Urothelium cell line (cell line): ENCODE data around the gene CMC2.

Experiments used
- DNase-seq: peaks from one replicate; pipeline ENCODE4 v3.0.0; 2011; ENCODE audit warnings: low spot score, mixed read lengths
- FAIRE-seq: peaks from 2 replicates; lab custom pipeline; 2011; peaks lifted over from hg19 to GRCh38; lab: Jason Lieb, UNC

The CMC2 gene

DNA sequence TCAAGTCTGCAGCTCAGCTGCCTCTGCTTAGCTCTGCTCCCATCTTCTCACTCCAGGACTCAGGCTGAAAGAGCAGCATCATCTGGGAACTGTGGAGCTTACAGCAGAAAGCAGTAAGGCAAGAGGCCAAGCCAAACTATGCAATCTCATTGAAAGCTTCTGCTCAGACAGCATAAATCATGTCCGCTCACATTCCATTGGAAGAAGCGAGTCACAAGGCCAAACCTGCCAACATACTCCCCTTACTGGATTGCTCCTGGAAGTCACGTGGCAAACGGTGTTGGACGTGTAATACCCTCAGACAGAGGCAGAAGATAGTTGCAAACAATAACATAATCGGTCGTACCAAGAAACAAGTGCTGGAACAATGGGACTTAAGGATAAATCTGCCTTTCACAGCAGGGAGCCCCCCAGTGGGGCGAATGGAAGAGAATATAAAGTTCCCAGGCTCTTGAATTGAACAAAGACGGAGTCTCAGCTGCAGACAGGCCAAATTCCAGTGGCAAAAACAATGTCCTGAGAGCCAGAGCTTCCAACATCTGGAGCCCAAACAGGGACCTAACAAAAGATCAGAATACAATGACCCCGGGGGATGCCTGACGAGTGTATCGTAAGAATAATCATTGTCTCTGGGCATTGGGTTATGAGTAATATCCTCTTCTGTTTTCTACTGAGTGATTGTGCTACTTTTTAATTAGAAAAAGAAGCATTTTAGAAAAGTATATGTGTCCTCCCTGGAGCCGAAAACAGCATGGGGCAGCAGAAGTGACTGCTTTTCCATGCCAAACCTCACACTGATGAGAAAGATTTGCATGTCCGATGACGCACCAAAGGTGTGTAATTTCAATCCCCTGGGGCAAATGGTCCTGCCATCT lies 68.4 kb downstream of the CMC2 start:
- FAIRE-seq (no peak), DNase-seq (peak; percentile 62)

- DNase-seq (no peak), FAIRE-seq (no peak)
Measured at GRCh38 chr16:80936410-80936809, 70.3 kb downstream of the CMC2 start.

DNA sequence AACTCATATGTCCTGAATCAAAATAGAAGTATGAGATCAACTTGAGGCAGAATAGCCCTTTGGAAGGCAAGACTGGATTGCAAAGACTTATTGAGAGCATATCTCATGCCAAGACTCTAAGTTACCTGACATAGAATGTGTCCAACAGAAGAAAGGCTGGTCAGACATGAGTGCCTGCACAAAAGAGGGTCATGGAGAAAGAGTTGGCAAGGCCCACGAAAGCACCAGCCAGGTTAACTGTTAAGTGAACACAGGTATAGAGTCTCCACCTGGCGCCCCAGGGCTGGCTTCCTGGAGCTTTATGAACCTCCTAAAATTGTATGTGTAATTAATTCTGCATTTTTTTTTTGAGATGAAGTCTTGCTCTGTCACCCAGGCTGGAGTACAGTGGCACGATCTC lies 71.0 kb downstream of the CMC2 start:
- FAIRE-seq (no peak), DNase-seq (no peak)

DNA sequence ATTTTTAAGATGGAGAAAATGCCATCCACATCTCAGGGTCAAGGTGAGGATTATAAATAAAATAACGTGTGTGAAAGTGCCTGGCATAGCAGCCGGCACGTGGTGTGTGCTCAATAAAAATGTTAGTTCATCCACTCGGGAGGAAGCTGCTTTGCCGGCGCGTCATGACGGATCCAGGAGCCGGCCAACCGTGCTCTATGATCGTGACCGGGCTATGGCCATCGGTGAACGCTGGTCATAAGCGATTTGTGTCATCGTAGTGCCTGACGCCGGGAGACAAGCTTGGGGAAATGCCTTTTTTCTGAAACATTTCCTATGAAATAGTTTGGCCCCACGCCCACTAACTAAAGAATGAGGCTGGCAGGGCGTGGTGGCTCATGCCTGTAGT lies 74.0 kb downstream of the CMC2 start:
- FAIRE-seq (no peak), DNase-seq (peak; percentile 54)

DNA sequence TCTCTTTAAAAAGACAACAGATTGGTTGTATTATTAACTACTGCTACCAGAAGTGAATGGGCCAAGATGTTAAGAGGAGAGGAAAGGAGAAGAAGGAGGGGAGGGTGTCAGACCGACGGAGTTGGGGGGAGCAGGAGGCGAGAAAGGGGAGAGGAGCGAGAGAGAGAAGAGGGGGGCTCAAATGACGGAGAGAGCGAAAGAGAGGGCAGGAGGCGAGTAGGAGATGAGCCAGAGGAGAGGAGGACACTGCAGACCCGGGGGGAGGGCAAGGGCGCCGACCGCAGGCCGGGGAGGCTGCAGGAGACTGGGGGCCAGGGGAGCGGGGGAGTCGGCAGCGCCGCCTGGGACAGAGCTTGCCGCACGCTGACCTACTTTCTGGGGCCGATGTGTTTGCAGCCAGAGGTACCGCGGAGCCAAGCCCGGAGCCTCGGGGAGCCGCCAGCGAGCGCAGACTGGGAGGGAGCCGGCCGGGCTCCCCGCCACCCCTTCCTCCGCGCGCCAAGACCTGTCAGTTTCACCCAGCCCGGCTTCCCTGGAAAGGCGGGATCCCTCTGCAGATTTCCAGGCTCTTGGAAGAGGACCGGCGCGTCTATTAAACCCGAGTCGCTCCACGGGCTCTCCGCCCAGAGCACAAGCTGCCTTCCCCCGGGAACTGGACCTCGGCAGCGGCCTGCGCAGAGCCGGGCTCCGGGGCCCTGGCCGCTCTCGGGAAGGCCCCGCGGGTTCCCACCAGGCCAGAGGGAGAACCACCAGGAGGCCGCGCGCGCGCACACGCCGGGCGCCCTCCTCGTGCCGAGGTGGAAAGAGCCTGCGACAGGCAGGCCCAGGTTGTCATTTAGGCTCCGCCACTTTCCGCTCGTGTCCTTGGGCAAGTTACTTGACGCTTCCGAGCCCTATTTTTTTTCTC lies 74.6 kb downstream of the CMC2 start:
- no peak for FAIRE-seq
- peak; percentile 32 for DNase-seq

DNA sequence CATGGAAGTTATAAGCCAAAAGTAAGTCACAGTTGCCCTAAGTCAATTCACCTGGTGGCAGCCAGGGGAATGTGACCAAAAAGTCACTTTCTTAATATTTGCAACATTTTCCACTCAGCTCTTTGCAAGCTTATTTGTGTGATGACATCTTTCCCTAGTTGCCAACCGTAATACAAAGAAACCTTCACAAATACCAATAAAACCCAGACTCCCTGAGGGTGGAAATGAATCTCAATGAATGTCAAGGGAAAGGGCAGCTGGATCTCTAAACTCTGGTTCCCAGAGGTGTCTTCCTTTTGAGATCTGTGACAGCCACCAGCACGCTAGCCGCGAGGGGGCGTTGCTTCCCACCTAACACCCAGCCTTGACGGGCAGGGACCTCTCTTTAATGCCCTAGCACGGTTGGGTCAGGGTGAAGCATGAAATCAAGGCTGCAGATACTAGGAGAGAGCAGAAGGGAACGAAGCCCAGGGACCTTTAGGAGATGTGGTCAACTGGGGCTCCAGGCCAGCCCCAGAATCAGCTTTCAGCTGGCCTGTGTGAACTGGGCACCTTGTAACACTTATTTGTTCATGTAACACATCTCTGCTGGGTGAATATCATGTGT lies 82.2 kb downstream of the CMC2 start:
- FAIRE-seq (no peak), DNase-seq (no peak)

DNA sequence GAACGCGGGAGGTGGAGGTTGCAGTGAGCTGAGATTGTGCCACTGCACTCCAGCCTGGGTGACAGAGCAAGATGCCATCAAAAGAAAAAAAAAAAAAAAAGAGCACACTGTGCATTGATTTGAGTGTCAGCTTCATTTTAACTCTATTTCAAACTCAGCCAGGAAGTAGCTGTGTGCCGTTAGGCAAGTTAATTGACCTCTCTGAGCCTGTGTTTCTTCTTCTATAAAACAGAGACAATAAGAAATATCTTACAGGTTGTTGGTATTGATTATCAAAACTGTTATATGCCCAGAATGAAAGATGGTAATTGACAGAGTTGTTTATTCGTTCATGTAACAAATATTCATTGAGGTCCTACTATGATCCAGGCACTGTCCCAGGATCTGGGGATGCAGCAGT lies 83.3 kb downstream of the CMC2 start:
- no peak for DNase-seq
- FAIRE-seq = no peak
